HCT116 (cell line): Measurements from ENCODE around the gene CRYGD. TPM values are rescaled to one million over a fixed set of nuclear protein-coding genes. Genes with fewer than 3 reads are reported as not detected.

Experiments
- ATAC-seq: fragments of 200-7000 bp; cut with Tn5 transposase; 2 replicates; pipeline ENCODE4 v1.9.1; 2020; ENCODE audit warnings: mild to moderate bottlenecking, moderate library complexity
- BruUV-seq: library from RNA; stranded (reverse); fragments of 400-500 nt; replicated peaks from 2 replicates; lab custom pipeline; 2021; lab: Mats Ljungman, UMichigan
- CTCF ChIA-PET: fragments of 300-600 bp; sonication (Branson Sonifier 250); formaldehyde crosslinking; loops from one replicate; lab custom pipeline; 2021; ENCODE audit warnings: antibody characterized with exemption; lab: Charles Lee
- POLR2A ChIA-PET: fragments of 300-600, 350-600 bp; sonication (Branson Sonifier 250); formaldehyde crosslinking; loops from one replicate; lab custom pipeline; 2021; ENCODE audit warnings: antibody characterized with exemption; lab: Charles Lee
- RAD21 ChIA-PET, 2 experiments: fragments of 300-600 bp; sonication (Branson Sonifier 250); formaldehyde crosslinking; loops; one replicate each; lab custom pipeline; 2023; ENCODE audit warnings: low total read pairs in 2 of 2; ENCODE audit not compliant: uncharacterized antibody in 2 of 2, unreplicated experiment in 2 of 2, low non-redundant PET in 1 of 2; lab: Charles Lee
- DNase-seq: peaks from one replicate; pipeline ENCODE4 v3.0.0-alpha.2; 2010; ENCODE audit warnings: low read depth, low spot score
- H2AFZ ChIP-seq: fragments of 200-600 bp; shearing (Covaris generic), sonication (generic); 2 replicates; pipeline ENCODE4 v1.6.1; 2017; ENCODE audit warnings: low read depth, mixed run types, mixed read lengths, antibody characterized with exemption, low read length; ENCODE audit not compliant: poor library complexity, severe bottlenecking
- H3K27ac ChIP-seq: 2 replicates; pipeline ENCODE4 v1.5.1; 2012; ENCODE audit warnings: low read depth, low read length
- H3K27me3 ChIP-seq: fragments of 200-600 bp; sonication (generic); 2 replicates; pipeline ENCODE4 v1.6.1; 2016; ENCODE audit warnings: mixed run types, low read length, mixed read lengths; ENCODE audit not compliant: insufficient read depth
- H3K36me3 ChIP-seq, 2 experiments: fragments of 200-500 bp in 1 of 2; fragments of 200-600 bp in 1 of 2; sonication (Bioruptor generic) in 1 of 2; sonication (generic) in 1 of 2; 2 replicates each; pipeline versions ENCODE4 v1.5.1 to v1.6.1; 2014 to 2016; ENCODE audit warnings: low read length in 2 of 2, inconsistent platforms in 1 of 2, mixed read lengths in 1 of 2, mixed run types in 1 of 2; ENCODE audit not compliant: insufficient read depth in 2 of 2, control insufficient read depth in 1 of 2
- H3K4me1 ChIP-seq, 2 experiments: fragments of 200-600 bp in 1 of 2; sonication (generic) in 1 of 2; 2 replicates each; pipeline versions ENCODE4 v1.5.1 to v1.6.1; 2012 to 2017; ENCODE audit warnings: low read length in 2 of 2, inconsistent platforms in 1 of 2, mild to moderate bottlenecking in 1 of 2, mixed read lengths in 1 of 2, mixed run types in 1 of 2, moderate library complexity in 1 of 2; ENCODE audit not compliant: insufficient read depth in 2 of 2, control insufficient read depth in 1 of 2
- H3K4me2 ChIP-seq: fragments of 200-600 bp; sonication (generic); 2 replicates; pipeline ENCODE4 v1.6.1; 2017; ENCODE audit warnings: mixed run types, low read length, mixed read lengths
- H3K4me3 ChIP-seq, 2 experiments: fragments of 200-600 bp in 1 of 2; sonication (generic) in 1 of 2; replicated peaks in 1 of 2; 2 replicates each; pipeline ENCODE4 v1.5.1; 2011 to 2016; ENCODE audit warnings: low read length in 2 of 2, control low read depth in 1 of 2, low read depth in 1 of 2, mild to moderate bottlenecking in 1 of 2, mixed read lengths in 1 of 2, mixed run types in 1 of 2
- H3K79me2 ChIP-seq: fragments of 200-600 bp; sonication (generic); 2 replicates; pipeline ENCODE4 v1.6.1; 2017; ENCODE audit warnings: mild to moderate bottlenecking, mixed run types, low read length, moderate library complexity, mixed read lengths; ENCODE audit not compliant: insufficient read depth
- H3K9ac ChIP-seq: fragments of 200-600 bp; sonication (generic); 2 replicates; pipeline ENCODE4 v1.6.1; 2016; ENCODE audit warnings: low read length, mixed read lengths
- H3K9me2 ChIP-seq: fragments of 200-600 bp; sonication (generic), shearing (Covaris generic); 2 replicates; pipeline ENCODE4 v1.6.1; 2017; ENCODE audit warnings: mixed run types, mild to moderate bottlenecking, moderate library complexity; ENCODE audit not compliant: insufficient read depth
- H3K9me3 ChIP-seq, 2 experiments: fragments of 200-500 bp in 1 of 2; fragments of 200-600 bp in 1 of 2; sonication (Bioruptor generic) in 1 of 2; sonication (generic) in 1 of 2; 2 replicates each; pipeline ENCODE4 v1.6.1; 2014 to 2017; ENCODE audit warnings: low read length in 2 of 2, mixed read lengths in 2 of 2, inconsistent platforms in 1 of 2, low read depth in 1 of 2, mild to moderate bottlenecking in 1 of 2, mixed run types in 1 of 2, moderate library complexity in 1 of 2; ENCODE audit not compliant: control insufficient read depth in 1 of 2, insufficient read depth in 1 of 2
- H4K20me1 ChIP-seq: fragments of 200-600 bp; sonication (generic), shearing (Covaris generic); 2 replicates; pipeline ENCODE4 v1.6.1; 2017; ENCODE audit warnings: mixed run types, mild to moderate bottlenecking, moderate library complexity; ENCODE audit not compliant: insufficient read depth
- CBX3 ChIP-seq: IDR thresholded peaks from 2 replicates; pipeline ENCODE4 v1.6.1; 2012; ENCODE audit warnings: low read depth
- EZH2phosphoT487 ChIP-seq: fragments of 200-600 bp; IDR thresholded peaks from 2 replicates; pipeline ENCODE4 v1.6.1; 2018; ENCODE audit warnings: antibody characterized with exemption, borderline replicate concordance
- FOSL1 ChIP-seq: IDR thresholded peaks from 2 replicates; pipeline ENCODE4 v1.6.1; 2012; ENCODE audit warnings: low read depth
- SRF ChIP-seq: IDR thresholded peaks from 2 replicates; pipeline ENCODE4 v1.6.1; 2012; ENCODE audit warnings: low read depth
- ZFX ChIP-seq: fragments of 450-650 bp; IDR thresholded peaks from 2 replicates; pipeline ENCODE4 v1.6.1; 2017
- intact Hi-C: fragments of 100-400 bp; cut with micrococcal nuclease; formaldehyde crosslinking; loops from 2 replicates; pipeline ENCODE4 v1.10.0; 2022
- total RNA-seq: library from RNA; stranded (reverse); gene quantifications from one replicate; pipeline ENCODE4 v1.2.1, GENCODE V29; 2021; ENCODE audit not compliant: unreplicated experiment
- TF ChIP-seq, protein P1 (sequence below): IDR thresholded peaks from 2 replicates; pipeline ENCODE4 v1.6.1; 2011; ENCODE audit warnings: mild to moderate bottlenecking, low read length, moderate library complexity; ENCODE audit not compliant: insufficient replicate concordance; ENCODE audit errors: extremely low read depth

Gene CRYGD
- total RNA-seq, 1 experiment from 2014 or later: not detected

DNA sequence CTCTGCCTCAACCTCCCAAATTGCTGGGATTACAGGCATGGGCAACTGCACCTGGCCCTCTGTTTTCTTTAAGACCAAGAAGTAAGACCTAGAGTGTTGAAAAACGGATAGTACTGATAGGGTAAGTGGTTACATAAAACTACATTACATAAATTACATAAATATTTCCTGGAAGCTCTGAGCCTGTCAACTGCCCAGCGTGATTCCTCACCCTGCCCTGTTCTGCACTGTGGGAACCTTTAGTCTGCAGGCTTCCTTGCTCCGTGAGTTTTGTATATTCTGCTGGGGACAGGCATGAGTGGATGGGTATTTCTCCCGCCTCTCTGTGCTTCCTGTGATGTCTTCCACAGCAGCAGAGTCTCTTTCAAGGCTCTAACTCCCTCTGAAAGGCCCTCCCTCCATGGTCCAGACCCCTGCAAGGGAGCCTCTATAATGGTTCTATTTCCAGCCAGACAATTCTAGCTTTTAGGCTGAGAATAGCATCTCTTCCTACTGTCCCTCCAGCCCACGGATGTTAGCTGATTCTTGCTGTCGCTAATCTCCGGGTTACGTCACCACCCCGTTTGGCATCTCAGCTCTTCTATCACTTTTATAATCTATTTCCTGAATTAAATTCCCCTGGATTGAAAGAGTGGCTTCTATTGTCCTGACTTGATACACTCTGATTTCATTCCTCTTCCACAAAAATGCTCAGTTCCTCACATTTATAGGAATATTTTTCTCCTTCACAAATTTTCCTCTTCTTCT, 49.5 kb downstream of the CRYGD start:
- Histone ChIP-seq H3K9me3 (no peaks in the 10 kb centered on the region), H3K9me2 (no peaks in the 10 kb centered on the region), H3K9ac (no peak overlapping the region), H3K4me2 (no peak overlapping the region), H3K4me3 (no peak overlapping the region), H3K36me3 (no peaks in the 10 kb centered on the region), H3K27ac (no peak overlapping the region), H3K79me2 (no peaks in the 10 kb centered on the region), H4K20me1 (no peaks in the 10 kb centered on the region), H3K4me1 (no peaks in the 10 kb centered on the region), H3K27me3 (no peaks in the 10 kb centered on the region), H2AFZ (no peak overlapping the region)
- no peak for ATAC-seq
- ChIA-PET POLR2A (no interaction called here), RAD21 (no interaction called here), CTCF (no interaction called here)
- no peak for TF ChIP-seq EZH2phosphoT487
- no peak for TF ChIP-seq SRF
- TF ChIP-seq, protein P1, sequence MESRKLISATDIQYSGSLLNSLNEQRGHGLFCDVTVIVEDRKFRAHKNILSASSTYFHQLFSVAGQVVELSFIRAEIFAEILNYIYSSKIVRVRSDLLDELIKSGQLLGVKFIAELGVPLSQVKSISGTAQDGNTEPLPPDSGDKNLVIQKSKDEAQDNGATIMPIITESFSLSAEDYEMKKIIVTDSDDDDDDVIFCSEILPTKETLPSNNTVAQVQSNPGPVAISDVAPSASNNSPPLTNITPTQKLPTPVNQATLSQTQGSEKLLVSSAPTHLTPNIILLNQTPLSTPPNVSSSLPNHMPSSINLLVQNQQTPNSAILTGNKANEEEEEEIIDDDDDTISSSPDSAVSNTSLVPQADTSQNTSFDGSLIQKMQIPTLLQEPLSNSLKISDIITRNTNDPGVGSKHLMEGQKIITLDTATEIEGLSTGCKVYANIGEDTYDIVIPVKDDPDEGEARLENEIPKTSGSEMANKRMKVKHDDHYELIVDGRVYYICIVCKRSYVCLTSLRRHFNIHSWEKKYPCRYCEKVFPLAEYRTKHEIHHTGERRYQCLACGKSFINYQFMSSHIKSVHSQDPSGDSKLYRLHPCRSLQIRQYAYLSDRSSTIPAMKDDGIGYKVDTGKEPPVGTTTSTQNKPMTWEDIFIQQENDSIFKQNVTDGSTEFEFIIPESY: no peak
- no peak for TF ChIP-seq CBX3
- no peak for TF ChIP-seq FOSL1
- TF ChIP-seq ZFX: no peak
- intact Hi-C loops: loop anchor here (5.0 kb wide), 1 partner anchor 102 kb away; no protein-coding TSS in a partner anchor
- no peak for DNase-seq
- no TSS peak for BruUV-seq
